Endothelial cell of umbilical vein (primary cell): ENCODE results near the gene RBM4B. TPM values are rescaled to one million over a fixed set of nuclear protein-coding genes. Genes with fewer than 3 reads are reported as not detected.

Experiments used
- BruUV-seq: library from RNA; stranded (reverse); fragments of 400-500 nt; replicated peaks from 2 replicates; lab custom pipeline; 2021; lab: Mats Ljungman, UMichigan
- CTCF ChIA-PET: fragments of 300-600, 350-600 bp; sonication (Branson Sonifier 250); formaldehyde crosslinking; loops from one replicate; lab custom pipeline; 2021; ENCODE audit warnings: antibody characterized with exemption, inconsistent platforms; lab: Charles Lee
- POLR2A ChIA-PET: fragments of 300-600, 350-600 bp; sonication (Branson Sonifier 250); formaldehyde crosslinking; loops from one replicate; lab custom pipeline; 2021; ENCODE audit warnings: antibody characterized with exemption, inconsistent platforms; lab: Charles Lee
- DNase-seq: peaks from one replicate; pipeline ENCODE4 v3.0.0-alpha.2; 2011; ENCODE audit warnings: low read depth, low spot score
- FAIRE-seq: peaks from 2 replicates; lab custom pipeline; 2011; peaks lifted over from hg19 to GRCh38; lab: Jason Lieb, UNC
- H2AFZ ChIP-seq: 2 replicates; pipeline ENCODE4 v1.6.0; 2012; ENCODE audit warnings: low read depth, low read length, control low read depth, inconsistent platforms
- H3K27ac ChIP-seq: 2 replicates; pipeline ENCODE4 v1.5.1; 2011; ENCODE audit warnings: low read depth, mild to moderate bottlenecking, control low read depth, low read length, moderate library complexity; ENCODE audit not compliant: insufficient read depth
- H3K27me3 ChIP-seq, 2 experiments: 2 replicates each; pipeline versions ENCODE4 v1.6.0 to v1.6.1; 2011; ENCODE audit warnings: low read length in 2 of 2, mixed read lengths in 1 of 2; ENCODE audit not compliant: control insufficient read depth in 2 of 2, insufficient read depth in 2 of 2
- H3K36me3 ChIP-seq, 2 experiments: 2 replicates in 1 of 2; 3 replicates in 1 of 2; pipeline ENCODE4 v1.5.1; 2011; ENCODE audit warnings: low read length in 2 of 2, mild to moderate bottlenecking in 1 of 2, moderate library complexity in 1 of 2; ENCODE audit not compliant: control insufficient read depth in 2 of 2, insufficient read depth in 2 of 2; ENCODE audit errors: extremely low read depth in 1 of 2
- H3K4me1 ChIP-seq: 3 replicates; pipeline ENCODE4 v1.5.1; 2011; ENCODE audit warnings: mild to moderate bottlenecking, low read length; ENCODE audit not compliant: control insufficient read depth, insufficient read depth; ENCODE audit errors: extremely low read depth
- H3K4me2 ChIP-seq: 2 replicates; pipeline ENCODE4 v1.6.1; 2011; ENCODE audit warnings: low read length, control low read depth, mixed read lengths; ENCODE audit not compliant: insufficient read depth
- H3K4me3 ChIP-seq, 3 experiments: fragments of 200-600 bp in 1 of 3; sonication (generic), shearing (Covaris generic) in 1 of 3; replicated peaks in 1 of 3; 2 replicates each; pipeline ENCODE4 v1.5.1; 2011 to 2016; ENCODE audit warnings: control low read depth in 3 of 3, low read length in 3 of 3, mild to moderate bottlenecking in 2 of 3, inconsistent platforms in 1 of 3, low read depth in 1 of 3, moderate library complexity in 1 of 3; ENCODE audit not compliant: insufficient read depth in 1 of 3
- H3K79me2 ChIP-seq: 2 replicates; pipeline ENCODE4 v1.6.0; 2012; ENCODE audit warnings: low read length, inconsistent platforms; ENCODE audit not compliant: control insufficient read depth, insufficient read depth
- H3K9ac ChIP-seq: replicated peaks from 2 replicates; pipeline ENCODE3; 2011; ENCODE audit warnings: low read length, control low read depth; ENCODE audit not compliant: insufficient read depth; ENCODE audit errors: extremely low read depth
- H3K9me1 ChIP-seq: replicated peaks from 3 replicates; pipeline ENCODE4 v1.6.0; 2011; ENCODE audit warnings: mild to moderate bottlenecking, low read length; ENCODE audit not compliant: control insufficient read depth, insufficient read depth; ENCODE audit errors: extremely low read depth
- H3K9me3 ChIP-seq: replicated peaks from 2 replicates; pipeline ENCODE4 v1.5.1; 2012; ENCODE audit warnings: low read length, inconsistent platforms; ENCODE audit not compliant: control insufficient read depth, insufficient read depth
- H4K20me1 ChIP-seq: replicated peaks from 2 replicates; pipeline ENCODE3; 2011; ENCODE audit warnings: mild to moderate bottlenecking, low read length; ENCODE audit not compliant: control insufficient read depth, insufficient read depth; ENCODE audit errors: extremely low read depth
- CTCF ChIP-seq, 2 donors: IDR thresholded peaks; 1 replicate in 1 of 2; 2 replicates in 1 of 2; pipeline ENCODE4 v1.5.1; 2011; ENCODE audit warnings: low read length in 2 of 2, mild to moderate bottlenecking in 2 of 2, moderate library complexity in 2 of 2, control low read depth in 1 of 2, inconsistent platforms in 1 of 2, low read depth in 1 of 2; ENCODE audit not compliant: insufficient read depth in 1 of 2; ENCODE audit errors: extremely low read depth in 1 of 2
- EZH2 ChIP-seq: IDR thresholded peaks from 2 replicates; pipeline ENCODE4 v1.6.1; 2012; ENCODE audit warnings: borderline replicate concordance, low read depth, mild to moderate bottlenecking, moderate library complexity, low read length, inconsistent platforms; ENCODE audit not compliant: severe bottlenecking
- FOS ChIP-seq: IDR thresholded peaks from 2 replicates; pipeline ENCODE4 v1.6.1; 2011; ENCODE audit warnings: mild to moderate bottlenecking, low read length, moderate library complexity, borderline replicate concordance; ENCODE audit not compliant: insufficient read depth
- GATA2 ChIP-seq: IDR thresholded peaks from 2 replicates; pipeline ENCODE4 v1.7.0; 2011; ENCODE audit warnings: low read depth, mild to moderate bottlenecking, moderate library complexity, mixed read lengths, low read length; ENCODE audit not compliant: insufficient read length, insufficient read depth
- JUN ChIP-seq: IDR thresholded peaks from 2 replicates; pipeline ENCODE4 v1.6.1; 2011; ENCODE audit warnings: borderline replicate concordance, low read depth; ENCODE audit not compliant: insufficient read length, insufficient read depth
- MAX ChIP-seq: IDR thresholded peaks from 2 replicates; pipeline ENCODE4 v1.6.1; 2011; ENCODE audit not compliant: insufficient read depth, insufficient read length
- MYC ChIP-seq: IDR thresholded peaks from one replicate; pipeline ENCODE4 v1.6.1; 2011; ENCODE audit warnings: mild to moderate bottlenecking, low read depth, low read length
- POLR2A ChIP-seq: IDR thresholded peaks from 2 replicates; pipeline ENCODE4 v1.6.1; 2012; ENCODE audit warnings: low read depth, mild to moderate bottlenecking, control low read depth, low read length
- POLR2AphosphoS5 ChIP-seq: IDR thresholded peaks from 2 replicates; pipeline ENCODE4 v1.6.1; 2012; ENCODE audit warnings: low read depth, mild to moderate bottlenecking, control low read depth, low read length, moderate library complexity; ENCODE audit not compliant: insufficient read depth
- dilution Hi-C: fragments of 300-500 bp; cut with MboI; formaldehyde crosslinking; loops from one replicate; pipeline ENCODE4 v1.15.0; 2019; ENCODE audit warnings: low sequenced_read_pairs; ENCODE audit not compliant: extremely low pct_ligation_motif_present
- intact Hi-C: fragments of 100-400 bp; cut with micrococcal nuclease; formaldehyde crosslinking; loops from one replicate; pipeline ENCODE4 v1.10.0; 2022
- polyA plus RNA-seq, 4 experiments: library from polyadenylated mRNA; depleted of rRNA in 3 of 4; stranded (reverse) in 3 of 4; unstranded in 1 of 4; fragments of >200 nt; gene quantifications; 2 replicates each; pipeline versions ENCODE4 v1.2.1 to v1.2.3, GENCODE V29; 2011 to 2012; ENCODE audit warnings: missing spikeins in 1 of 4
- total RNA-seq: library from RNA; stranded (reverse); gene quantifications from 2 replicates; pipeline ENCODE4 v1.2.3, GENCODE V29; 2021

The RBM4B gene
- total and polyA plus RNA-seq, 2 donors (not counting 3 experiments of a cell fraction or from before 2014, with no cell fraction given) = 22.2 to 31.2 TPM

- no peak overlapping the region for H3K4me3 ChIP-seq
- ChIA-PET POLR2A (interaction anchor here (1.3 kb wide), 1 partner anchor 15 kb away, joined by 3 read pairs; no protein-coding TSS in a partner anchor), CTCF (interaction anchor here (0.7 to 1.1 kb wide), 3 partner anchors 15 to 73 kb away, joined by 3 to 4 read pairs (median 3); partner anchors contain the start of gene RBM4)
- peaks cover 5 to 9% of the 10 kb centered on the region in 2 experiments for H3K36me3 ChIP-seq
- BruUV-seq = no TSS peak
- no peaks in the 10 kb centered on the region for H3K4me1 ChIP-seq
- H3K4me2 ChIP-seq = no peak overlapping the region
- no peak overlapping the region for H3K27ac ChIP-seq
- H2AFZ ChIP-seq = no peak overlapping the region
- H3K27me3 ChIP-seq = no peaks in the 10 kb centered on the region
- no peak overlapping the region for H3K9ac ChIP-seq
- FAIRE-seq (no peak), DNase-seq (no peak)
- intact Hi-C loops = no loop called here
- dilution Hi-C loops = no loop called here
- no peaks in the 10 kb centered on the region for H3K9me1 ChIP-seq
- no peaks in the 10 kb centered on the region for H3K9me3 ChIP-seq
- H4K20me1 ChIP-seq = peaks cover 6% of the 10 kb centered on the region
- no peak for TF ChIP-seq MYC
- no peak for TF ChIP-seq CTCF (IDR thresholded peaks at IDR 0.05; ENCODE audit: extremely low read depth in 1 of 2, insufficient read depth in 1 of 2, low read depth in 1 of 2, low read length in 2 of 2)
- no peak for TF ChIP-seq POLR2A
- TF ChIP-seq EZH2 = no peak
- no peak for TF ChIP-seq FOS
- TF ChIP-seq GATA2 = no peak
- TF ChIP-seq POLR2AphosphoS5 = no peak
- TF ChIP-seq JUN = no peak
- TF ChIP-seq MAX = no peak
- peaks cover 38% of the 10 kb centered on the region for H3K79me2 ChIP-seq
Observed at GRCh38 chr11:66653123-66653522, 24.6 kb downstream of the RBM4B start.
